Stromal cell of bone marrow (primary cell): Measurements from ENCODE around the gene PDK3.

Experiments used
- DNase-seq: peaks from one replicate; pipeline ENCODE4 v3.0.0-alpha.2; 2012; ENCODE audit warnings: low read depth

PDK3 gene

DNA sequence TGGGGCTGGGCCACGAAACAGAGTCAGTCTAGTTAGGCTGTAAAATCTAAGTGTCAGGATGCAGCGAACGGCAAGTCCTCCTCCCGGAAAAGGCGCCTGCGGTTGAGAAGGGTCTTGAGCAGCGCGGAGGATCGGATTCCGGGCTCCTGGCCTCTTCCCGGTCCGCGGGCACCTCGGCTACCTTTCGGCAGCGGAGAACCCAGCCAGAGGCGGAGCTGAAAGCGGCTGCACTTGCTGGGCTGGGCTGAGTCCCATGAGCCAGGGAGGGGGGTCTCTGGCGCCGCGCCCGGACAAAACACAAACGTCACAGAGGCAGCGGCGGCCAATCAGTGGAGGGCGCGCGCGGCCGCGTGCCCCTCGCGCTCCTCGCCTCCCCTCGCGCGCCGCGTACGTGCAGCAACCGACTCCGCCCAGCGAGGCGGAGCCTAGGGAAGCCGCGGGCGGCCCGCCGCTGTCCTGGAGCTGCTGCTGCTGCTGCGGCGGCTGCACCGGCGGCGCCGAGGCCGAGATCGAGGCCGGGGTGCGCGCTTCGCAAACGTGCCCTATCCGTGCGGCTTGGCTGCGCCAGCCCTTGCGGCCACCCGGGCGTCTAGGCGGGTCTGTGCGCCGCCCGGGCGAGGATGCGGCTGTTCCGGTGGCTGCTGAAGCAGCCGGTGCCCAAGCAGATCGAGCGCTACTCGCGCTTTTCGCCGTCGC is at the start of gene PDK3:
Gene PDK3 (plus strand): TSS at position 451 of the 696 bp plus-strand sequence. CDS start 170 bp downstream, at position 621.
- DNase-seq, result peak; percentile 61

DNA sequence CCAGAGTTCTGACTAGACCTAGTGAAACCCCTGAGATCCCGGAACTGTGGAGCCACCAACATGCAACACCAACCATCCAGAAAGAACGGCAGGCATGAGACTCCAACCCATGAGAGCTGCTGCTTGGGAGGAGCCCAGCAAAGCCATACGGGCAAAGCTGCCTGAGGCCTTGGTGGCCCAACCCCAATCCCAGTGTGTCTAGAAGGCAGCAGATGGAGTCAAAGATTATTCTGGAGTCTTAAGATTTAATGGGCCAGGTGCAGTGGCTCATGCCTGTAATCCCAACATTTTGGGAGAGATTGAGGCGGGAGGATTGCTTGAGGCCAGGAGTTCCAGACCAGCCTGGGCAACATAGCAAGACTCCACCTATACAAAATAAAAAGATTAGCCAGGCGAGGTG is 49.2 kb upstream of the PDK3 start:
- no peak for DNase-seq

DNA sequence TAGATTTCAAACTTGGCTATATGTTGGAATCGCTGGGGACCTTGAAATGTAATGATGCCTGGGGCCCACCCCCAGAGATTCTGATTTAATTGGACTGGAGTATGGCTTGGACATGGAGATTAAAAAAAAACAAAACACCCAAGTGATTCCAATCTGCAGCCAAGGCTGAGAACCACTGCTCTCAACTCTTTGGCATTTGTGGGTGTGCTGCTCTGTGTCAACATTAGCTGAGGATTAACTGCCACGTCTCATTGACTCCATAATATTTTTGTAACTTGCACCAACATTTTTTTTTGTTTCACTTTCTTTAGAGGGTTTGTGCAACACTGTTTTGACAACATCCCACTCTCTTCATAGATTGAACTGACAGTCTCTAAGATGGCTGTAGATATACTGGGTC is 41.1 kb upstream of the PDK3 start:
- peak; percentile 44 for DNase-seq

GRCh38 chrX:24424948-24425347 is 40.1 kb upstream of the PDK3 start:
- DNase-seq, result peak; percentile 74

DNA sequence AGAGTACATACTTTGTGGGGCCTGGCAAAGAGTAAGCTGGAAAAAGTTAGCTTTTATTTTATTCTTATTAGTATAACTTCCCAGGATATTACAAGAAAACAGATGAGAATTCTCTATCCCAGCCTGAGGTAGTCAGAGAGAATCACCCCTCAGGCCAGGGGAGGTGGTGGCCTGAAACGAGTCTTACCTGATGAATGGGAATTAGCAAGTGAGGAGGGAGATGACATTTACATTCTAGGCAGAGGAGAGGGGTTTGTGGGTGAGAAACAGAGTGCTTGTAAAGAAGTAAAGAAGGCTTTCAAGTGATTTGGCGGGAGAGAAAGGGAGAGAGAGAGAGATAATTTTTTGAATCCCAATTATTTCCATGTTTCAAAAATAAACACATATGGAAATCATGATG is 39.3 kb upstream of the PDK3 start:
- no peak for DNase-seq

- DNase-seq, result no peak
Observed at GRCh38 chrX:24426340-24426913, 38.7 kb upstream of the PDK3 start.

DNA sequence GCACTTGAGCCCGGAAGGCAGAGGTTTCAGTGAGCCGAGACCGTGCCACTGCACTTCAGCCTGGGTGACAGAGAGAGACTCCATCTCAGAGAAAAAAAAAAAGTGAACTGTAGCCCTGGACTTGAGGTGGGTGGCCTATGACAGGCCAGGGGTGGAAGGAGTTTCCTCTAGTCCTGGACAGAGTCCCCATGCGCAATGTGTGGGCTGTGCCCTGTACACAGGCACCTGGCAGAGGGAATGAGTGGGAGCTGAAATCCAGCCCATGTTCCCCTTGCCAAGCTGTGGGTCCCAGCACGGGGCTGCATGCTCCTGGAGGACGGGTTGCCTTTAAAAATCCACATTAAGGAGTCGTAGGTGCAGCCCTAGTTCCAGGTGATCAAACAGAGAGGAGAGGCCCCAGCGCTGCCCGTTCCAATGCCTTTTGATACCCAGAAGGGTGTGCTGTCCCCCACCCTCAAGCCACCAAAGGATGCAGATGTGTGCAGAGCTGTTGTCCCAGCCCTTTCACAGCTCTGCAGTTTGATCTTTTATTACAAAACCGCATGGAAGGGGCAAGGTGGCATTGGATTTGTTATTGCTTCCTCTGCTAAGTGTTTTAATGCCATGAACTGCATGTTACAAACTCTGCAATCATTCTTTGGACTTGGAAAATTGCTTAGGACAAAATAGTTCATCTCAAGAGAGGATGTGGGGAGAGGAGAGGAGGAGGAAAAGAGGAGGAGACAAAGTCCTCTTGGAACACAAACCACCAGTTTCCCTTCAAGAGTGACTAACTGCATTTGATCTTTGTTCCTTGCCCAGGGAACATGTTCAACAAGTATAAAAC is 38.0 kb upstream of the PDK3 start:
- peak; percentile 67 for DNase-seq

- no peak for DNase-seq
Observed at GRCh38 chrX:24427747-24428019, 37.4 kb upstream of the PDK3 start.

DNA sequence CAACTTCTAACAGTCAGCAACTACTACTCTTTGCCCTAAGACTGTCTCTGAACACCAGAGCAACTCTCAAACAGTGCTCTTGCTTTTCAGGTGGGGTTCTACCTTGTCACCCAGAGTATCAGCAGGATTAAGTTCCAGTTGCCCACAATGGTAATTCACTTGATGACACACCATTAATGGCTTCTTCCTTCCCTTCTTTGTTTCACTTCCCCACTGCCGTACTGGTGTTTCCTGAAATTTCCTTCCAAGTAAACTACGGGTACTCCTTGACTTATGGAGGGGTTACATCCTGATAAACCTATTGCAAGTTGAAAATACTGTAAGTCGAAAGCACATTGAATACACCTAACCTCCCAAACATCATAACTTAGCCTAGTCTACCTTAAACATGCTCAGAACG is 36.6 kb upstream of the PDK3 start:
- no peak for DNase-seq

- DNase-seq, result no peak
Observed at GRCh38 chrX:24435060-24435459, 30.0 kb upstream of the PDK3 start.

DNA sequence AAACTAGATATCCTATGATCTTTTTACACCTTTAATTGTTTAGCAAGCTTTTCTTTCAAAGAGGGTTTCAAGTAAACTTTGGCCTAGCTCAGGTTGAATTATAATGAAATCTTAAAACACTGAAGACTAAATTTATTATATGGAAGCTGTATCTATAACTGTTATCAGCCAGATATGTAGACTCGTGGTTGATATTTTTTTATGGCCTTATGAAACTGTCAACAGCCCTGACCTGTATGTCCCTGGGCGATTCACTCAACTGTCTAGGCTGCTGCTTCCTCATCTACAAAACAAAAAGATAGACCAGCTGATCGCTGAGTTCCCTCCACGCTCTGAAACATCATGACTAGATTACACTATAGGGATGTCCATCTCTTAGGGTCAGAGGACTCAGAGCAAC is 21.2 kb upstream of the PDK3 start:
- no peak for DNase-seq

- no peak for DNase-seq
Observed at GRCh38 chrX:24444645-24445044, 20.4 kb upstream of the PDK3 start.

DNA sequence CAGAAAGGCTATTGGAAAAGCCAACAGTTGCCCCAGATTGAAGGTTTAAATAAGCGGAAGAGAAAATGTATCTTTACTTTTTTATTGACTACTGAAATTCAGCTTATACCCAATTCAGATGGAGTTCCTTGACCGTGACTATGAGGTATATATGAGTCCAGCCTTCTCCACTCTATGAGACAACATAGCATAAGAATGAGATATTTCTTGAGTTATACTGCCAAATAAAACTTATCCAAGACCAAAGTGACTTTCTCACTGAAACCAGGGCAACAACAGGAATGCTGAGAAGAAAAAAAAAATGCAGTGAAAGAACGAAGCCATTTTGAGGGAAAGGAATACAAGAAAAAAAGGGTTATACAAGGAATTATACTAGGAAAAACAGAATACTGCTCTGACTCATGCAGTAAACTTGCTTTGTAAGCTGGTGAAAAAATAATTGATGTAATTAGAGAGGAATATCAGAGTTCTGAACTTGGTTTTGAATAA is 16.3 kb upstream of the PDK3 start:
- no peak for DNase-seq

DNA sequence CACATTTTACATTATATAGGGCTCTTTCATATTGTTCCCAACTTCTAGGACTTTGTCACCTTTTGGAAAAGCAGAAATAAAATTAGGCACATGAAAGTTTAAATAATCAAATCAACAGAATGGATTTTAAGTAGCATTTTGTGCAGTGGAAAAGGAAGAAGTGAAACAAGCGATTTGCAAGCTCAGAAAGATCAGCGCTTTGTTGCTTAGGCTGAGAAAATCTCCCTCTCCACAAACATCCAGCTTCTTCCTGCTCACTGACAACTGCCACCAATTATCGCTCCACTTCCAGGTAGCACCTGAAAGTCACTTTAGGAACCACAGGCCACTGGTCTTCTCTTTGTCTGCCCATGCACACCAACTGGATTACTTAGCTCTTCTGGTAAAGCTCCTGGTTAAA is 2.0 kb upstream of the PDK3 start:
- DNase-seq, result no peak

DNA sequence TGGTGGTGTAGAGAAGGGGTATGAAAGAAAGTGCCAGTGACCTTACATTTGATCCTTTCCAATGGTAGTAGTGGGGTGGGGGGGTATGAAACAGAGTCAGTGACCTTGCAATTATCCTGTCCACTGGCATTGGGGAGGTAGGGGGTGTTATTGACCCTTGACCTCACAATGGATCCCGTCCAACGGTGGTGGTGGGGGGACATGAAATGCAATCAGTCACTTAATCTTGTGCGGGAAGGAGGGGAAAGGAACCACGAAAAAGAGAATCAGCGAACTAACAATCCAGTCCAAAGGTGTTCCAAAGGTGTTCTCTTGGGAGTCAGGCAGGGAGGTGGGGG is 619 bp upstream of the PDK3 start:
- DNase-seq, result no peak

- DNase-seq, result no peak
Observed at GRCh38 chrX:24465532-24465865, 413 bp downstream of the PDK3 start.

DNA sequence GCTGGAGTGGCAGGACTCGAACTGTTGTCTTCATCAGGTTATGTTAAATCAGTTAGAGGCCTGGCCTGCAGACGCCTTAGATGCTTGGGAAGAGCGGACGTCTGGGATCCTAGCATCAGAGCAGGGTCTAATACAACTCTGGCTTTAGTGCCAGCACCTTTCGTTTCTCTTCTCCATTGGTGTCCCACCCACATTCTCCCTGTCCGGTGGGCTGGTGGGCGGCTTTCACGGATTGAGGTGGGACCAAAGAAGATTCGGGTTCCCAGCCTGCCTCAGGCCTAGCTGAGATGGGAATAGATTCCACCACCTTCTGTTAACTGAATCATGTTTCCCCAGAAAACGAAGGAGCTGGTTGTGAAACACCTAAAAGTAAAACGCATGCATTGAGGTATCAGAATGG is 939 bp downstream of the PDK3 start:
- DNase-seq, result no peak

GRCh38 chrX:24468245-24468644 is 3.2 kb downstream of the PDK3 start:
- DNase-seq, result no peak

DNA sequence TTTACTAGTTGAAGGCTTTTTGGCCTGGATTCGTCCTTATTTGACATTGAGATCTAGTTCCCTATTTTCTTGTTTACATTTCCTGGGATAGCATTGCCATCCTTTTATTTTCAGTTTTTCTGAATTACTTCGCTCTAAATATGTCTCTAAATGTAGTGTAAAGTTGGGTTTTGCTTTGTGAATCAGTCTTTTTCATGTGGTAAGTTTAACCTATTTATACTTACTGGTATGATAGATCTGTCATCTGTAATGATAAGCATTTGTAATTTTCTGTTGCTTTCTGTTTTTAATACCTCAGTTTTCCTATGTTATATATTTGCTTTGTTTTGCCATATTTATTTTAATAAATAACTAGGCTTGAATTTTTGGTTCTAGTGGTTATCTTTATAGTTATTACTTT is 6.7 kb downstream of the PDK3 start:
- DNase-seq, result no peak

GRCh38 chrX:24475480-24475879 is 10.4 kb downstream of the PDK3 start:
- no peak for DNase-seq

DNA sequence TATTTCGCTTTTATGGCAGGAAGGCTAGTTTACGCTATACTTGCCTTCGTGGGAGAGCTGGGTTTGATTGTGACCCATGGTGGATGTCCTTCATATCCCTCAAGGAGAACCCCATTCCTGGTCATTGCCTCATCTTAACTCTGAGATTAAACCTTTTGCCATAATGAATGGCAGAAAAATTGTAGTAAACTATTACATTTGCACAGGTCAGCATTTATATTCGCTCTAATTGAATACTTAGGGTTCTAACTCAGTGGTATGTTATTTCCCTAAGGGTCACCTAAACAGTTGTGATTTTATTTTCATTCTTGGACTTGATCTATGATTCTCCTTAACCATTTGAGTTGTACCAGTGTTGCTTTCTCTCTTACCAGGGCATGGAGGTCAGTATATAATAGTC is 13.4 kb downstream of the PDK3 start:
- no peak for DNase-seq

GRCh38 chrX:24479924-24480323 is 14.8 kb downstream of the PDK3 start:
- DNase-seq, result no peak

- no peak for DNase-seq
Observed at GRCh38 chrX:24480400-24480865, 15.3 kb downstream of the PDK3 start.
